Colonic mucosa (tissue), 4 donors: Measurements from ENCODE around the gene RIC3. TPM values are rescaled to one million over a fixed set of nuclear protein-coding genes. Genes with fewer than 3 reads are reported as not detected.

Experiments
- DNase-seq: peaks from one replicate; pipeline ENCODE4 v3.0.0-alpha.2; 2020
- H3K27ac ChIP-seq: fragments of 200-600 bp; one replicate; pipeline ENCODE4 v1.8.0; 2021
- H3K27me3 ChIP-seq: fragments of 200-600 bp; one replicate; pipeline ENCODE4 v1.8.0; 2021
- H3K36me3 ChIP-seq: fragments of 200-600 bp; one replicate; pipeline ENCODE4 v1.8.0; 2021
- H3K4me1 ChIP-seq: fragments of 200-600 bp; one replicate; pipeline ENCODE4 v1.8.0; 2021; ENCODE audit warnings: mild to moderate bottlenecking
- H3K4me3 ChIP-seq: fragments of 200-600 bp; one replicate; pipeline ENCODE4 v1.8.0; 2021
- H3K9ac ChIP-seq, 2 donors: one replicate each; pipeline ENCODE4 v1.7.0; 2013; ENCODE audit warnings: control low read depth in 2 of 2, low read depth in 2 of 2, low read length in 2 of 2
- H3K9me3 ChIP-seq: fragments of 200-600 bp; one replicate; pipeline ENCODE4 v1.8.0; 2021
- CTCF ChIP-seq: fragments of 200-600 bp; IDR thresholded peaks from one replicate; pipeline ENCODE4 v1.8.0; 2022; ENCODE audit warnings: antibody characterized with exemption, mild to moderate bottlenecking
- intact Hi-C: fragments of 100-400 bp; cut with DNase I; formaldehyde crosslinking; loops from one replicate; pipeline ENCODE4 v1.14.1; 2022
- total RNA-seq, 2 donors: library from RNA; stranded (reverse); fragmentation: NEBNext Ultra II Directional in 1 of 2; extraction: Animal tissue kit (Norgen Biotek cat#: 25700) in 1 of 2; gene quantifications; one replicate each; pipeline ENCODE4 v1.2.1, GENCODE V29; 2021
- donor health status: healthy.
- donor health status: DM: no; HTN: no; CAD: no.
- donor health status: DM: no; HTN: no; CAD: no.

RIC3 gene
- total RNA-seq, 2 donors from 2014 or later, result 0.79 to 2.0 TPM

GRCh38 chr11:8080674-8081590, 87.9 kb downstream of the RIC3 start, which contains the start of gene TUB:
TSS of gene TUB (plus strand) at chr11:8081211. CDS start at chr11:8081511, 300 bp downstream.
- Histone ChIP-seq H3K27ac (no peak within 1 kb of the TSS), H3K4me1 (no peaks in the 10 kb centered on the region), H3K9ac (peak within 1 kb of the TSS in 1 of 2 donors; percentile 43), H3K4me3 (peak within 1 kb of the TSS; percentile 38), H3K36me3 (no peaks in the 10 kb centered on the region), H3K9me3 (no peaks in the 10 kb centered on the region), H3K27me3 (peaks cover 21% of the 10 kb centered on the region)
- no peak for TF ChIP-seq CTCF
- no peak for DNase-seq
- intact Hi-C loops, result no loop called here

GRCh38 chr11:8080069-8080670, 88.7 kb downstream of the RIC3 start:
- no peak overlapping the region for H3K27ac ChIP-seq
- TF ChIP-seq CTCF, result no peak
- H3K9me3 ChIP-seq, result no peaks in the 10 kb centered on the region
- peak overlapping the region in 1 of 2 donors; percentile 18 for H3K9ac ChIP-seq
- H3K4me3 ChIP-seq, result no peak overlapping the region
- H3K36me3 ChIP-seq, result no peaks in the 10 kb centered on the region
- DNase-seq, result no peak
- no peaks in the 10 kb centered on the region for H3K4me1 ChIP-seq
- intact Hi-C loops, result no loop called here
- H3K27me3 ChIP-seq, result peaks cover 21% of the 10 kb centered on the region

GRCh38 chr11:8079111-8079675, 89.6 kb downstream of the RIC3 start:
- Histone ChIP-seq H3K4me3 (no peak overlapping the region), H3K9ac (no peak overlapping the region), H3K27ac (no peak overlapping the region), H3K9me3 (no peaks in the 10 kb centered on the region), H3K27me3 (peaks cover 21% of the 10 kb centered on the region), H3K4me1 (no peaks in the 10 kb centered on the region), H3K36me3 (no peaks in the 10 kb centered on the region)
- TF ChIP-seq CTCF, result no peak
- intact Hi-C loops, result no loop called here
- no peak for DNase-seq

- Histone ChIP-seq H3K36me3 (no peaks in the 10 kb centered on the region), H3K9ac (no peak overlapping the region), H3K4me3 (no peak overlapping the region), H3K9me3 (no peaks in the 10 kb centered on the region), H3K27me3 (peaks cover 4% of the 10 kb centered on the region), H3K27ac (no peak overlapping the region), H3K4me1 (no peaks in the 10 kb centered on the region)
- no peak for DNase-seq
- intact Hi-C loops, result no loop called here
- no peak for TF ChIP-seq CTCF
Measured at GRCh38 chr11:8075119-8075726, 93.6 kb downstream of the RIC3 start.
